ENCODE data around the gene SOCS1.
"Not testable (repeated sequence)": the region's sequence is repeated elsewhere in the genome, so short reads cannot be mapped to it uniquely, and the experiment has no call there.

SOCS1 gene

GRCh38 chr16:11255737-11256660 lies at the start of gene SOCS1:
TSS of gene SOCS1 (minus strand) at chr16:11256204. CDS start at chr16:11255478, 726 bp downstream.
- no peak for FAIRE-seq

GRCh38 chr16:11303405-11304138 lies 47.6 kb upstream of the SOCS1 start:
- no peak for FAIRE-seq

GRCh38 chr16:11302977-11303376 lies 47.0 kb upstream of the SOCS1 start:
- no peak for FAIRE-seq

GRCh38 chr16:11301645-11302501 lies 45.9 kb upstream of the SOCS1 start:
- FAIRE-seq: no peak

- FAIRE-seq: no peak
These were observed 44.5 kb upstream of the SOCS1 start for GRCh38 chr16:11300560-11300892.

- FAIRE-seq: no peak
These were observed 44.0 kb upstream of the SOCS1 start for GRCh38 chr16:11299865-11300559.

GRCh38 chr16:11298950-11299547 lies 43.0 kb upstream of the SOCS1 start:
- not testable (repeated sequence) for FAIRE-seq

GRCh38 chr16:11298143-11298900 lies 42.3 kb upstream of the SOCS1 start:
- no peak for FAIRE-seq

- no peak for FAIRE-seq
These were observed 41.6 kb upstream of the SOCS1 start for GRCh38 chr16:11297492-11298142.

GRCh38 chr16:11296706-11297491 lies 40.9 kb upstream of the SOCS1 start:
- FAIRE-seq: no peak

- no peak for FAIRE-seq
These were observed 40.3 kb upstream of the SOCS1 start for GRCh38 chr16:11296351-11296705.

- no peak for FAIRE-seq
These were observed 39.7 kb upstream of the SOCS1 start for GRCh38 chr16:11295672-11296071.

- no peak for FAIRE-seq
These were observed 36.2 kb upstream of the SOCS1 start for GRCh38 chr16:11292076-11292748.

GRCh38 chr16:11291091-11291703 lies 35.2 kb upstream of the SOCS1 start:
- no peak for FAIRE-seq

- no peak for FAIRE-seq
These were observed 34.3 kb upstream of the SOCS1 start for GRCh38 chr16:11290102-11290893.

GRCh38 chr16:11289696-11290095 lies 33.7 kb upstream of the SOCS1 start:
- FAIRE-seq: not testable (repeated sequence)

GRCh38 chr16:11289202-11289601 lies 33.2 kb upstream of the SOCS1 start:
- FAIRE-seq: no peak

GRCh38 chr16:11285842-11286241 lies 29.8 kb upstream of the SOCS1 start:
- FAIRE-seq: no peak
